GM19351 (cell line): ENCODE measurements around the gene HBG1.

Experiments used
- ATAC-seq: cut with Tn5 transposase; IDR thresholded peaks from one replicate; pipeline ENCODE4 v1.9.1; 2021; ENCODE audit warnings: mild to moderate bottlenecking, moderate library complexity; ENCODE audit not compliant: unreplicated experiment

HBG1 gene

DNA sequence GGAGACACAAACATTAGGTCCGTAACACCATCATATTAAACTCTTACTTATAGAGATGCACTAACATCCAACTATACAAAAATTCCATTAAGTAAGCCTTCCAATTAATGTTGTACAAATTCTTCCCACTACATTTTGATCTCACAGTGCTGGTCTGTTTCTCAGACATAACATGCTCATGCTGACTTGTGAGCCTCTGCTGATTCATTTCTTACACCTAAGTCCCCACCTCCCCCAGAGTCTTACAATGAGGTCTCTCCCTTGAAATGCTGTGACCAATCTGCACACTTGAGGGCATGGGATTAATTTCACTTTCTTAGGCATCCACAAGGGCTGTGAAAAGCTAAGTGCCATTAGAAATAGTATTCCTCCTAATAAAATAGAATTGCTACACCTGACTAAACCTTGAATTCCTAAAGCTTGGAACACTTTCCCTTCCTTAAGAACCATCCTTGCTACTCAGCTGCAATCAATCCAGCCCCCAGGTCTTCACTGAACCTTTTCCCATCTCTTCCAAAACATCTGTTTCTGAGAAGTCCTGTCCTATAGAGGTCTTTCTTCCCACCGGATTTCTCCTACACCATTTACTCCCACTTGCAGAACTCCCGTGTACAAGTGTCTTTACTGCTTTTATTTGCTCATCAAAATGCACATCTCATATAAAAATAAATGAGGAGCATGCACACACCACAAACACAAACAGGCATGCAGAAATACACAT is 2.0 kb downstream of the HBG1 start:
- no peak for ATAC-seq

DNA sequence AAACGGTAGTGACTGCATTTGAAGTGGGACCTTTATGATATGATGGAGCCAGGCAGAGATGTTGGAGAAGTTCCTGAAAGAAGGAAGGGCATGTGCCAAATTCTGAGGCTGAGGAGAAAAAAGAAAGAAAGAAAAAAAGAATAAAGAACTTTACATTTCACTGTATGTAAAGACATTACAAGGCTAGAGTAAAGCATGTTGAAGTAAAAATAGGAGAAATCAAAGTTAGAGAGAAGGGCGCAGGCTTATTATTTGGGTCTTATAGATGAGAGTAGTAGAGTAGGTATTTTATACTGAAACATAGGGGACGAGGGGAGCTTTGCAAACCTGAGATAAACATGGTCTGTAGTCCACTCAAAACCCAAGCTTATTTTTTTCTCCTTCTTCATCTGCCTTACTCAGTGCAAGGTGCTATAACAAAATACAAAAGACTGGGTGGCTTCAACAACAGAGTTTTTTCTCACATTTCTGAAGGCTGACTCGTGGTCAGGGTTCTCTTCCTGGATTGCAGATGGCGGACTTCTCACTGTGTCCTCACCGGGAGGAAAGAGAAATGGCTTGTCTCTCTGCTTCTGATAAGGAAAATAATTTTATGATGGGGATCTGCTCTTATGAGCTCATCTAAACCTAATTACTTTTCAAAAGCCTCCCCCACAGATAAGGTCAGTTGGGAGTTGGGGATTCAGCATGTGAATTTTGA is 2.7 kb downstream of the HBG1 start:
- no peak for ATAC-seq

DNA sequence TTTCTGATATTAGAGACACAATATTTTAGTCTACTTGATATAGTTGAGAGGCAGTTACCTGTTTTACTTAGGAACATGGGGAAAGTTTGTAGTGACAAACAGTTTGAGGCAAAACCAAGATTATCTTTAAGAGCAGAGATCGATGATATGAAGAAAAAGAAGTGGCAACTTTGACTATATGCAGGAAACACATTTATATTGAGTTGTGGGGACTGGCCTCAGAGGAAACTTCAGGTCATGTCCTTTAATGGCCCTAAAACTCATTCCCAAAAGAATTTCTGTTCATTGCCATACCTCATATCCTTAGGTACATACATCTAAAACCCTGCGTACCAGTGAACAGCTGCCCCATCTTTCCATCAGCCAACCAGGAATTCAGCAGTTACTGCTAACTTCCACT is 4.5 kb downstream of the HBG1 start:
- no peak for ATAC-seq

DNA sequence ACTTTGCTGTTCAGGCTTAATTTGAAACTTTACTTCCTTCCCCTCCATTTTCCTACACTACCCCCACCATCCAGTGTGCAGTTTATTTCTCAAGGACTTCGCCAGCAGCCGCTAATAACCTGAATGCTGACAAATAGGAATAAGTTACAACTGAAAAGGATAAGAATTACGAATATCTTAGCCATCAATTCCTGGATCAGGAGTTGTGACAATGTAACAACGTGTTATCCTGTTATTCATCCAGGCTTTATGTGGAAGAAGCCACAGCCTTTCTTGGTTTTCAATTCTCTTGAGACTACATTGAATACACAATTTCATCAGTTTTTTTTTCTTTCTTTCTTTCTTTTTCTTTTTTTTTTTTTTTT is 5.9 kb downstream of the HBG1 start:
- no peak for ATAC-seq

DNA sequence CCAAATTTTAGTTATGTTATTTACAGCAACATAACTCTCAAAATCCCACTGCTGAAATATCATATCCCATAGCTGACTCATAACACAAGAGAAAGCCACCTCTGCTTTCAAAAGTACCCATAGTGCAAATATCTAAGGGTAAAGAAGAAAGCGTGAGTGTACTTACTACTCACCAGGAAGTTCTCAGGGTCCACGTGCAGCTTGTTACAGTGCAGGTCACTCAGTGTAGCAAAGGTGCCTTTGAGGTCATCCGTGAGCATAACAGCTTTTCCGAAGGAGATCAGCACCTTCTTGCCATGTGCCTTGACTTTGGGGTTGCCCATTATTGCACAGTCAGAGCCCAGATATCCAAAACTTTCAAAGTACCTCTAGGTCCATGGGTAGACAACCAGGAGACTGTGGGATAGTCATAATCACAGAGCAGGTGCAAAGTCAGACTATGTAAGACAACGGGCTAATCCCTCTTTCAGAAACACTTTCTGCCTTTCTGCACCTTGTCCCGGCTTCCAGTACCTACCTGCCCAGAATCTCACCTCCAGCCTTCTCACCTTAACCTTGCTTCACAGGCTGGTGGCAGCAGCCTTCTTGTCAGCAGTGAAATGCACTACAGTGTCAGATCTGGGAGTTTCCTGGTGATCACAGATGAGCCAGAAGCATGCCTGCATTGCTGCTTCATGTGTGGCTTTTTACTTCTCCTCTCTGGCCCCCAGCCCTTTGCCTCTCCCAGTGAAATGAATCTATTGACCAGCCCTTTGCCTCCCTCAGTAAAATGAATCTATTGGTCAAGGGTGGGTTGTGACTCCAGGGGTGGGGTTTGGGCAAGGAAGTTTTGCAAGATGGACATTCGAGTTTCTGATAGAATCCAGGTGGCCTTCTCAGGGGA is 6.5 kb downstream of the HBG1 start:
- peak; percentile 91 for ATAC-seq

DNA sequence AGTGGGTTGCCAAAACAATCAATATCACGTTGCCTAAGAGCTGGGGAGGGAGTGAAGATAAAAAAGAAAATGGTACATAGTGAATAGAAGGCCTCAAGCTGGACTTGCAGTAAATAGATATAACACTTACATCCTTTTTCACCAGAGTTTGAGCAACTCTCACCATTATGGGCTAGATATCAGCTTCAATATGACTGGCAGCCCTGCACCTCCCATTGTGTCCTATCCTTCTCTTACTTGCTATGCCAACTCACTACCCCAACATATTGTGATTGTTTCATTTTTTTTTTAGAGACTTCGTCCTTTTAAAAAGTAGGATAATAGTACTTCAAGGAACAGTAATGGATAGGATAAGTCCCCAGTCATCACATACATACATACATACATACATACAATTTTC is 7.4 kb downstream of the HBG1 start:
- ATAC-seq = no peak

DNA sequence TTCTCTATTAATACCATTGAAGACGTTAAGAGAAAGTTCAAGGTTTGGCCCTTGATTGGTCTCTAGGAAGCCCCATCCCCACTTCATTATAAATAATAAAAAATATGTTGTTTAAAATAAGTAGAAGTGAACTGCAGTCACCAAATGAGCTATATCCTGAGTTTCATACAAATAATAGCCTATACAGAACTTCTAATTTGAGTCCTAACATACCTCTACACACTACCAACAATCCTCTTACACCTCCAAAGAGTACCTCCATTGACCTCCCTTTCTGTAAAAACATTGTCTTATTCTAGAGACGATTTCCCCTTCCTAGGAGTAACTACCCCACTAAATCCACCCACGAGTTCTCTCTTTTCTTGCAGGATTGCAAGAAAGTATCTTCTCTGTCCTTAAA is 8.2 kb downstream of the HBG1 start:
- ATAC-seq = no peak

DNA sequence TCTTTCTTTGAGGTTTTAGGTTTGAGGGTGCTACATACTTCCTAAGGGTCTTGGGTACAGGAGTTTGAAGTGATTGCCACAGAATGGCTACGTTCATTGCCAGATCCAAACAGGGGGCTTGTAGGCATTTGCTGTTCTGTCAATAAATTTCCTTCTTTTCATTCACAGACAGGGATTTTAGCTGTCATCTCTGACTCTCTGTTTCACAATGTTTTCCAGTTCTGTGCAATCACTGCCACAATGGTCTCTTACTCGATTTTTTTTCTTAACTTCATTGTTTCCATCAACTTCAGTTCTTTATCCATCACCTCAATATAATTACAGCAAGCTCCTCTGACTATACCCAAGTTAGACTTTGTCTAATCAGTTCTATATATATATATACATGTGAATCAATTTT is 9.2 kb downstream of the HBG1 start:
- ATAC-seq = no peak

DNA sequence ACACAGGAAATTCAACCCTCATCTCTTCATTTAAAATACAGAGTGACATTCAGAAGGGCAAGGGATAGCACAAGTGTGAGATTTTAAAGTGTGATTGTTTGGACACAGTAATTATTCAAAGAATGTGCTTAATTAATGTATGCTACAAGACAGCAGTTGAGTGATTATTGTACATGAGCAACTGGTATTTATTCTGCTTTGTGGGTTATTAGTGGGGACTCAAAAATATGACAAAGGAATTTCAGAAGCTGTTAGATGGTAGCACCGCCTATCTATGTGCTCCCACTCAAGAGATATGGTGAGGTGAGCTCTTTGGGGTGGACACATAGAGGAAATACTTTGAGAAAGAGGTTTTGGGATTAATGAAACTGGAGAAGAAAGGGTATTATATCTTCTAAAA is 9.6 kb downstream of the HBG1 start:
- ATAC-seq = no peak

DNA sequence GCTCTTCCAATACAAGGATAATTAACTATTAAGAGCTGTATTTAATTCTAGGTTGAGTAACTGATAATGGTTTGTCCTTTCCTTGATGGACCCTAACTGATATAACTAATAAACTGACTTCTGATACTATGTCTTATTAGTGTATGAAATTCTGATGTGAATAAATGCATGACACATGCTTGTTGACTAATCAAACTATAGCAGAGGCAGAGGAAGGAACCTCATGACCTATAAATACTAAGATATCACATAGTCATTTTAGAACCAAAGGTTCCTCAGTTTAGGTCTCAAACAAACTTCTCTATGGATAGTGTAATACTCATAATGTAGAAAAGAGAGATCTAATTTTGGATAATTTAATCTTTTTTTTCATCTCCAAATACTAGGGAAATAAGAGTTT is 10.6 kb downstream of the HBG1 start:
- no peak for ATAC-seq

DNA sequence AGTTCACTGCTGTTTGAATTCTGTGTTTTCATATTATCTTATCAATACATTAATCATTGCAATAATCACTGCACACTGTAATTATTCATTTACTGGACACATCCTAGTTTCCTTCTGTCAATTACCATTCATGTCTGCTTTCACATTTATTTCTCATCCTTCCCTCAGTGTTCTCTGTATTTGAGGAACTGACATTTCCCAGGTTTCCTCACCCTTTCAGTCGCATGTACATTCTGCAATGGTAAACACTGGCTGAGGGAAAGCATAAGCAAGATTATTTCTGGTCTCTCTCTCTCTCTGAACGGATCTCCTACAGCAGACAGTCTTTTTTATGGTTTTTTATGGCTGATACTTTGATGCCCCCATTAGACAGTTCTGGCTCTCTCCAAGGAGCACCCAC is 11.2 kb downstream of the HBG1 start:
- no peak for ATAC-seq

DNA sequence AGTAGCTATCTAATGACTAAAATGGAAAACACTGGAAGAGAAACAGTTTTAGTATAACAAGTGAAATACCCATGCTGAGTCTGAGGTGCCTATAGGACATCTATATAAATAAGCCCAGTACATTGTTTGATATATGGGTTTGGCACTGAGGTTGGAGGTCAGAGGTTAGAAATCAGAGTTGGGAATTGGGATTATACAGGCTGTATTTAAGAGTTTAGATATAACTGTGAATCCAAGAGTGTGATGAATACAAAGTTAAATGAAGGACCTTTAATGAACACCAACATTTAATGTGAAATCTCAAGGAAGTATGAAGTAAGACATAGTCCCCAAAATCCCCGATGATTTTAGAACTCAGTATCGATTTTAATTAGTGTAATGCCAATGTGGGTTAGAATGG is 12.2 kb downstream of the HBG1 start:
- no peak for ATAC-seq

DNA sequence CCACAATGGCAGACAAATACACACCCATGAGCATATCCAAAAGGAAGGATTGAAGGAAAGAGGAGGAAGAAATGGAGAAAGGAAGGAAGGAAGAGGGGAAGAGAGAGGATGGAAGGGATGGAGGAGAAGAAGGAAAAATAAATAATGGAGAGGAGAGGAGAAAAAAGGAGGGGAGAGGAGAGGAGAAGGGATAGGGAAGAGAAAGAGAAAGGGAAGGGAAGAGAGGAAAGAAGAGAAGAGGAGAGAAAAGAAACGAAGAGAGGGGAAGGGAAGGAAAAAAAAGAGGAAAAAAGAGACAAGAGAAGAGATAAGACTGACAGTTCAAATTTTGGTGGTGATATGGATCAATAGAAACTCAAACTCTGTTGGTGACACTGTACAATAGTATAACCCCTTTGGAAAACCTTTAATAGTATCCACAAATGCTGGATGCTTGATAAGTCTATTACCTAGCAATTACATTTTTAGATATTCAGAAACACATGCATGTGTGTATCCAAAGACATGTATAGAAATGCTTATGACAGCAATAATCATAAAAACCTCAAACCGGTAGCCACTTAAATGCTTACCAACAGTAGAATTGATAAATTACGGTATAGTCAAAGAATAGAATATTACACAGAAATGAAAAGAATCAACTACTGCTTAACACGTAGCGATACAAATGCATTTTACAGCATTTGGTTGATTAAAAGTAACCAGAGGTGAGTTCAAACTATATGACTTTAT is 14.1 kb downstream of the HBG1 start:
- ATAC-seq = no peak

DNA sequence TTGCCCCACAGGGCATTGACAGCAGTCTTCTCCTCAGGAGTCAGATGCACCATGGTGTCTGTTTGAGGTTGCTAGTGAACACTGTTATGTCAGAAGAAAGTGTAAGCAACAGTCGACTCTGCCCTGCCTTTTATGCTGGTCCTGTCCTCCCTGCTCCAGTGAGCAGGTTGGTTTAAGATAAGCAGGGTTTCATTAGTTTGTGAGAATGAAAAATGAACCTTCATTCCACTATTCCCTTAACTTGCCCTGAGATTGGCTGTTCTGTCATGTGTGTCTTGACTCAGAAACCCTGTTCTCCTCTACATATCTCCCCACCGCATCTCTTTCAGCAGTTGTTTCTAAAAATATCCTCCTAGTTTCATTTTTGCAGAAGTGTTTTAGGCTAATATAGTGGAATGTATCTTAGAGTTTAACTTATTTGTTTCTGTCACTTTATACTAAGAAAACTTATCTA is 15.2 kb downstream of the HBG1 start, which contains the start of gene HBD:
TSS of gene HBD (minus strand) at position 103 of the 454 bp plus-strand sequence. CDS start at position 53, 50 bp downstream.
- peak; percentile 76 for ATAC-seq

DNA sequence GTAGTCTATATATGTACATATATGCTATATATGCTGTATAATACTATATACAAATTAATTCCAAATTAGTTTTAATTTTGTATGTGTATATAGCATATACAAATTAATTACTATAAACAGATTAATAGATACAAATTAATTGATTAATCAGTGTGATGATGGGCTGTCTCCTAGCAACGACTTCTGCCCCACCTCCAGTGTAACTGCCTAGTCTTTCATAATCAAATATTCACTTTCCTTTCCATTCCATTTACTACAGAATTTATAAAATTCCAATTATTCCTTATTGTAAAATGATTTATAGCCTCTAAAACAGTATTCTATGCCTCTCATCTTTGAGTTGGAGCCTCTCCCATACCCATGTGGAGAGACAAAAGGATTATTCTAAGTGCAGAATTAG is 16.4 kb downstream of the HBG1 start:
- ATAC-seq = no peak

DNA sequence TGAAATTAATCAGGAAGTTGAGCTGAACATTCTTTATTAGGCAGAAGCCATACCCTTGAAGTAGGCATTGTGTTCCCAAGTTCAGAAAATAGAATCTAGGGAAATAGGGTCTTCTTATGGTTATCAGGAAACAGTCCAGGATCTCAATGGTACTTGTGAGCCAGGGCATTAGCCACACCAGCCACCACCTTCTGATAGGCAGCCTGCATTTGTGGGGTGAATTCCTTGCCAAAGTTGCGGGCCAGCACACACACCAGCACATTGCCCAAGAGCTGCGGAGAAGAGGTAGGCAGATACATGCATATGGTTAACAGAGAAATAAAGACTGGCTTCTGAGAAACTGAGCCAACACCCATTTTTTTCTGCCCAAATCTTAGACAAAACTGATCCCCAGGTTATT is 16.8 kb downstream of the HBG1 start:
- ATAC-seq = no peak

DNA sequence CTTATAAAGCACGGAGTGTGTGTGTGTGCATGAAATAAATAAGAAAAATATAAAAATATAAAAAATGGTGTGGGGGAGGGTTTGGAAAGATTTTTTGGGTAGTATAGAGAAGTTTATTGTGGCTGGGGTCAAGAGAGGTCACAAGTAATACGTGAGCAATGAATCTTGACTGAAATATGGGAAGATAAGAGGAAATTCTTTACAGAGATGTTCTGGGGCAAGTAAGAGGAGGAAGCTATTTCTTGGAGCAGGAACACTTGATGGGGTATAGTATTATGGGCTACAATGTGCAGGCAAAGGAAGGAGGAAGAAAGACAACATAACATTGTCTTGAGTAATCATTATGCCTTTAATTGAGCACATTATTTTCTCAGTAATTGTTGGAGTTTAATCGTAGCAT is 17.5 kb downstream of the HBG1 start:
- no peak for ATAC-seq

DNA sequence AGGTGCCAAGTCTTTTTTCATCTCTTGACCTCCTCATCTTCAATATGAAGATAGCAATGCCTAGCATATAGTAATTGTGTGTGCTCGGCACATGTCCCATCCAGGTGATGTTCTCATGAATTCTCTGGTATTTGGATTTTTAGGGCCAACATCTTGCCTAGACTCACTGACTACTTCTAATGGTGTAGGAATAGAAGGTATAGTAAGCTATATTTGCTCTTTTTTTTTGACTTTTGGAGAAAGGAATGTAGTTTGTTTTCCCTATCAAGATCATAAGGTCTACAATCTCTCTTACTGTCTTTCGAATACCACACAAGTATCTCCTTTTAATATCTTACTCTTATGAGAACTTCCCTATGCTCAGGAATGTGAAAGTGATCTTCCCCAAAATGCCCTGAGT is 18.5 kb downstream of the HBG1 start:
- ATAC-seq = no peak

DNA sequence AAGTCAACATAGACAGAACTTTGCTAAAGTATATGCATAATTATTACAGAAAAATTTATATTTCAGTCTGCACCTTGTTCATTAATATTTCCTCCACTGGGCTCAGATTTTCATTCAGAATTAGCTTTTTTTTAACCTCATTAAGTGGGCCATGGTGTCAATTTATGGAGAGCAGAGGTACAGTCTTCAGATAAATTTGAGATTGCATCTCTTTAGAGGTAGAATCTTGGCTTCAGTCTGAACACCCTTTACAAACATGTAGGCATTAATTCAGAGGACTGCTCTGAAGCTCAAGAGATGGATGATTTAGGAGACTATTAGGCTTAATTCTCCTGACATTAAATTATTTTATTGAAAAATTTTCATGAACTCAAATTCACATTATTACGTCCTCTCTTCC is 19.4 kb downstream of the HBG1 start:
- no peak for ATAC-seq

DNA sequence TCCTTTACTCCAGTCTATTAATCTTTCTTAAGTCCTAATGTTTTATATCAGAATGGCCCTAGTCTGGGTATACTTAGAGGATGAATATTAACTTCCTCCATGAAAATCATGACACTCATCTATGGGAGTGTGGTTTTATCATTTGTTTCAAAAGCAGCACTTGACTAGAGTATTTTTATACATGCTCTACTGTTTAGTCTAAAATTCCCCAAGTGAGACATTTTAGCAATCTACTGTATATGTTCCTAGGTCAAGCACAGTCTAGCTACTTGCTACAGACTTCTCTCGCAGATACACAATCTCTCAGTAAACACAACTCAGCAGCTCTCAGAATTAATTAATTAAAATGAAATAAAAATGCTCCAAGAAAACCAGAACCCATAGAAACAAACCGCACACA is 19.9 kb downstream of the HBG1 start:
- ATAC-seq = no peak

DNA sequence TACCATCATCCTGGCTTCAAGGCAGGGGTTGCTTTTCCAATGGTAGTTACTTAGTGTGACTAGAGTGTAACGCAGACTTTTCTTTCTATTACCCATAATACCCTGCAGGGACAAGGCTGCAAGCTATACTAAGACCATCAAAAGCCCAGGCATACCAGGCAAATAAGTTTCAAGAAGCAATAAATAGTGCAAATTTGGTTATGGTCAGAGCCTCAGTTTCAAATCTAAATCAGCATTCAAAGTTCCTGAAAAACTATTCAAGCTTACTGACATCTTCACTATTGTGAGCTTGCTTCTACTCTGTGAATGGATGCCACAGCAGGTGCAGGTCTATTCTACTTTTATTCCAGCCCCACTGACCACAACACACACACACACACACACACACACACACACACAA is 20.3 kb downstream of the HBG1 start:
- no peak for ATAC-seq
